MCF 10A (cell line): ENCODE data around the gene WNT1. TPM values are rescaled to one million over a fixed set of nuclear protein-coding genes. Genes with fewer than 3 reads are reported as not detected.
A peak's percentile ranks its signal among the peaks of the same experiment; 100 is the strongest.

Experiments
- BruUV-seq: library from RNA; stranded (reverse); fragments of 400-500 nt; replicated peaks from 2 replicates; lab custom pipeline; 2021; lab: Mats Ljungman, UMichigan
- CTCF ChIA-PET: fragments of 300-600 bp; sonication (Branson Sonifier 250); formaldehyde crosslinking; extraction: SDS; loops from one replicate; lab custom pipeline; 2021; ENCODE audit warnings: antibody characterized with exemption, inconsistent platforms; lab: Yijun Ruan, JAX
- POLR2A ChIA-PET: fragments of 300-600, 350-650 bp; sonication (Branson Sonifier 250); formaldehyde crosslinking; extraction: SDS; loops from one replicate; lab custom pipeline; 2020; ENCODE audit warnings: antibody characterized with exemption, inconsistent platforms; lab: Yijun Ruan, JAX
- DNase-seq: peaks from one replicate; pipeline ENCODE4 v3.0.0-alpha.2; 2018; ENCODE audit not compliant: unreplicated experiment
- H3K27ac Mint-ChIP-seq: one replicate; pipeline ENCODE4 v1.8.0; 2022; ENCODE audit warnings: mild to moderate bottlenecking, low read depth, mixed read lengths; ENCODE audit not compliant: unreplicated experiment
- H3K27me3 Mint-ChIP-seq: one replicate; pipeline ENCODE4 v1.8.0; 2022; ENCODE audit warnings: mixed read lengths; ENCODE audit not compliant: insufficient read depth, unreplicated experiment
- H3K36me3 Mint-ChIP-seq: one replicate; pipeline ENCODE4 v1.8.0; 2022; ENCODE audit warnings: mild to moderate bottlenecking, moderate library complexity, mixed read lengths; ENCODE audit not compliant: insufficient read depth, unreplicated experiment
- H3K4me1 Mint-ChIP-seq: one replicate; pipeline ENCODE4 v1.8.0; 2022; ENCODE audit warnings: mixed read lengths; ENCODE audit not compliant: insufficient read depth, unreplicated experiment
- H3K4me3 Mint-ChIP-seq: one replicate; pipeline ENCODE4 v1.8.0; 2022; ENCODE audit warnings: mild to moderate bottlenecking, moderate library complexity, mixed read lengths; ENCODE audit not compliant: unreplicated experiment
- H3K9me3 Mint-ChIP-seq: one replicate; pipeline ENCODE4 v1.8.0; 2022; ENCODE audit warnings: mixed read lengths; ENCODE audit not compliant: unreplicated experiment
- intact Hi-C: fragments of 100-400 bp; cut with micrococcal nuclease; formaldehyde crosslinking; loops from 2 replicates; pipeline ENCODE4 v1.14.1; 2022
- total RNA-seq: library from RNA; stranded (reverse); gene quantifications from 2 replicates; pipeline ENCODE4 v1.2.3, GENCODE V29; 2022
- TF ChIP-seq, protein P1 (sequence below): fragments of 200-600 bp; IDR thresholded peaks from one replicate; pipeline ENCODE4 v1.8.0; 2022; ENCODE audit warnings: antibody characterized with exemption, mild to moderate bottlenecking; ENCODE audit not compliant: unreplicated experiment

WNT1 gene
- total RNA-seq, 1 experiment from 2014 or later = not detected

GRCh38 chr12:49014547-49014946 lies 36.4 kb downstream of the WNT1 start:
- peaks cover 11% of the 10 kb centered on the region for H3K4me1 Mint-ChIP-seq
- no peak overlapping the region for H3K4me3 Mint-ChIP-seq
- H3K36me3 Mint-ChIP-seq = peaks cover 49% of the 10 kb centered on the region
- POLR2A ChIA-PET = interaction anchor here (0.7 to 1.9 kb wide), 4 partner anchors 8 to 312 kb away, joined by 3 to 8 read pairs (median 4); no protein-coding TSS in a partner anchor
- peak overlapping the region; percentile 7 for H3K27ac Mint-ChIP-seq
- no peaks in the 10 kb centered on the region for H3K27me3 Mint-ChIP-seq
- CTCF ChIA-PET = interaction anchor here (0.6 to 1.9 kb wide), 9 partner anchors 20 to 195 kb away, joined by 3 to 11 read pairs (median 3); partner anchors contain the start of genes ARF3 and DDX23
- no TSS peak for BruUV-seq
- TF ChIP-seq, protein P1, sequence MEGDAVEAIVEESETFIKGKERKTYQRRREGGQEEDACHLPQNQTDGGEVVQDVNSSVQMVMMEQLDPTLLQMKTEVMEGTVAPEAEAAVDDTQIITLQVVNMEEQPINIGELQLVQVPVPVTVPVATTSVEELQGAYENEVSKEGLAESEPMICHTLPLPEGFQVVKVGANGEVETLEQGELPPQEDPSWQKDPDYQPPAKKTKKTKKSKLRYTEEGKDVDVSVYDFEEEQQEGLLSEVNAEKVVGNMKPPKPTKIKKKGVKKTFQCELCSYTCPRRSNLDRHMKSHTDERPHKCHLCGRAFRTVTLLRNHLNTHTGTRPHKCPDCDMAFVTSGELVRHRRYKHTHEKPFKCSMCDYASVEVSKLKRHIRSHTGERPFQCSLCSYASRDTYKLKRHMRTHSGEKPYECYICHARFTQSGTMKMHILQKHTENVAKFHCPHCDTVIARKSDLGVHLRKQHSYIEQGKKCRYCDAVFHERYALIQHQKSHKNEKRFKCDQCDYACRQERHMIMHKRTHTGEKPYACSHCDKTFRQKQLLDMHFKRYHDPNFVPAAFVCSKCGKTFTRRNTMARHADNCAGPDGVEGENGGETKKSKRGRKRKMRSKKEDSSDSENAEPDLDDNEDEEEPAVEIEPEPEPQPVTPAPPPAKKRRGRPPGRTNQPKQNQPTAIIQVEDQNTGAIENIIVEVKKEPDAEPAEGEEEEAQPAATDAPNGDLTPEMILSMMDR = no peak
- DNase-seq = peak; percentile 9
- intact Hi-C loops = no loop called here
- H3K9me3 Mint-ChIP-seq = no peaks in the 10 kb centered on the region

DNA sequence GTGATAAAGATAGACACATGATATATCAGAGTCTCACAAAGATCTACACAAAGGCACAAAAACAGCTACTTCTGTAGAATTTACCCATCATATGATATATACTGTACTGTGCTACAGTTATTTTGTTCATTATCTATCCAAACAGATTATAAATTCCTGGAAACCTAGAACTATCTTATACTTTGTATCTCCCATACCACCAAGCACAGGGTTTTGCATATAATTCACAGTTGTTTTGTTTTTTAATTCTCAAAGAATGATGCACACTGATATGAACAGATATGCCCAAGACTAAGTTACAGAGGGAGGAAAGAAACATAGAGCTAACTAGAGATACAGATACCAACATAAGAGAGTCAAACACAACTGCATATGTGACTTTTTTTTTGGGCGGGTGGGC lies 37.1 kb downstream of the WNT1 start:
- ChIA-PET CTCF (interaction anchor here (1.0 to 1.9 kb wide), 4 partner anchors 21 to 162 kb away, joined by 3 to 11 read pairs (median 4); partner anchors contain the start of genes ARF3 and DDX23), POLR2A (interaction anchor here (0.5 to 1.9 kb wide), 6 partner anchors 9 to 313 kb away, joined by 3 to 8 read pairs (median 4); no protein-coding TSS in a partner anchor)
- no peaks in the 10 kb centered on the region for H3K27me3 Mint-ChIP-seq
- H3K4me3 Mint-ChIP-seq = no peak overlapping the region
- TF ChIP-seq, protein P1 = no peak
- peaks cover 15% of the 10 kb centered on the region for H3K4me1 Mint-ChIP-seq
- H3K36me3 Mint-ChIP-seq = peaks cover 43% of the 10 kb centered on the region
- H3K27ac Mint-ChIP-seq = peak overlapping the region; percentile 7
- no TSS peak for BruUV-seq
- intact Hi-C loops = no loop called here
- no peak for DNase-seq
- no peaks in the 10 kb centered on the region for H3K9me3 Mint-ChIP-seq

GRCh38 chr12:49017891-49018260 lies 39.8 kb downstream of the WNT1 start:
- BruUV-seq = no TSS peak
- POLR2A ChIA-PET = interaction anchor here (0.5 to 1.5 kb wide), 15 partner anchors 10 to 194 kb away, joined by 3 to 8 read pairs (median 3); partner anchors contain the start of genes ARF3, DDN, DDX23 and RND1
- intact Hi-C loops = no loop called here
- peak overlapping the region; percentile 99 for H3K27ac Mint-ChIP-seq
- CTCF ChIA-PET = interaction anchor here (0.5 to 2.0 kb wide), 6 partner anchors 14 to 165 kb away, joined by 3 to 12 read pairs (median 4); no protein-coding TSS in a partner anchor
- no peaks in the 10 kb centered on the region for H3K27me3 Mint-ChIP-seq
- TF ChIP-seq, protein P1 = no peak
- peak; percentile 42 for DNase-seq
- H3K4me3 Mint-ChIP-seq = peak overlapping the region; percentile 88
- H3K9me3 Mint-ChIP-seq = no peaks in the 10 kb centered on the region
- H3K36me3 Mint-ChIP-seq = peaks cover 37% of the 10 kb centered on the region
- H3K4me1 Mint-ChIP-seq = peaks cover 15% of the 10 kb centered on the region

DNA sequence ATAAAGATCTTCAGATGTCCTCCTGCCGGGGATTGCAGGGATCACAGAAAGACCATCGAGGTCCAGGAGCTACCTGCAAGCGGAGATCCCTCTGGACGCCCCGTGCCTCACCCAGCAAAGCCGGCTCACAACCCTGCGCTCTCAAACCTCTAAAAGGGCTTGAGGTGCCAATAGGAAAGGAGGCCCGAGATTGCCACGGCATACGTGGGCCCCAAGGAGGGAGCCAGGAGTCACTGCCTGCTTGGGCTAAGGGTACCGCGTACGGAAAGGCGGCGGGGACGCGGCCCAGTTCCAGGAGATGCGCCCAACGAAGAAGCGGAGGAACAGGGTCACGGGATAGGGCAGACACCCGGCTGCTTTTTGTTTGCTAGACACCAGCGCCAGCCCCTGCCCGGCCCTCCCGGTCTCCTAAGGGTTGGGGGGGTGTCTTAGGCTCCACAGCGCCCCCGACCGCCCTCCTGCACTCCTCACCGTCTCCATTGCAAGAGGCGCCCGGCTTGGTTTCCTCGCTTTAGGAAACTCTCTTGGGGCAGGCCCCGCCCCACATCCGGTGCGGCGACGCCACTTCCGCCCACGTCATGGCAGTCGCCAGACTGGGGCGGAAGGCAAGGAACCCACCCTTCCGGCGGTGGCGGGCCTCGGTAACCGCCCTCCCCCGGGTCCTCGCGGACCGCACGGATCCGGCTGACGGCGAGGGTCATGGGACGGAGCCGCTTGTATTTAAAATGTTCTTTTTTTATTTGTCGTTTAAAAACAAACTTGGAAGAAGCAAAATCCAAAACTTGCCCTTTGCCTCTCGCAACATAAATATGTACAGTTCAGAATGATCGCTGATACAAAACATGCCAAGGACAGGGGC lies 40.4 kb downstream of the WNT1 start, which contains the start of gene PRKAG1:
TSS of gene PRKAG1 (minus strand) at position 516 of the 859 bp plus-strand sequence. CDS start at position 480, 36 bp downstream.
- Mint-ChIP-seq H3K4me1 (peaks cover 15% of the 10 kb centered on the region), H3K36me3 (peaks cover 44% of the 10 kb centered on the region), H3K27me3 (no peaks in the 10 kb centered on the region), H3K4me3 (peak within 1 kb of the TSS; percentile 88), H3K9me3 (no peaks in the 10 kb centered on the region), H3K27ac (peak within 1 kb of the TSS; percentile 99)
- TSS peak; percentile 60 for BruUV-seq
- intact Hi-C loops = no loop called here
- DNase-seq = peak; percentile 96
- TF ChIP-seq, protein P1 = peak; percentile 25
- ChIA-PET POLR2A (interaction anchor here (0.5 to 1.5 kb wide), 15 partner anchors 11 to 194 kb away, joined by 3 to 8 read pairs (median 3); partner anchors contain the start of genes ARF3, DDN, DDX23 and RND1), CTCF (interaction anchor here (0.5 to 1.8 kb wide), 5 partner anchors 13 to 159 kb away, joined by 3 to 12 read pairs (median 4); no protein-coding TSS in a partner anchor)
